ELR (cell line): ENCODE measurements around the gene KCNQ5.

Source experiments
- DNase-seq: peaks from one replicate; pipeline ENCODE4 v3.0.0-alpha.2; 2015; ENCODE audit warnings: low read depth

KCNQ5 gene

DNA sequence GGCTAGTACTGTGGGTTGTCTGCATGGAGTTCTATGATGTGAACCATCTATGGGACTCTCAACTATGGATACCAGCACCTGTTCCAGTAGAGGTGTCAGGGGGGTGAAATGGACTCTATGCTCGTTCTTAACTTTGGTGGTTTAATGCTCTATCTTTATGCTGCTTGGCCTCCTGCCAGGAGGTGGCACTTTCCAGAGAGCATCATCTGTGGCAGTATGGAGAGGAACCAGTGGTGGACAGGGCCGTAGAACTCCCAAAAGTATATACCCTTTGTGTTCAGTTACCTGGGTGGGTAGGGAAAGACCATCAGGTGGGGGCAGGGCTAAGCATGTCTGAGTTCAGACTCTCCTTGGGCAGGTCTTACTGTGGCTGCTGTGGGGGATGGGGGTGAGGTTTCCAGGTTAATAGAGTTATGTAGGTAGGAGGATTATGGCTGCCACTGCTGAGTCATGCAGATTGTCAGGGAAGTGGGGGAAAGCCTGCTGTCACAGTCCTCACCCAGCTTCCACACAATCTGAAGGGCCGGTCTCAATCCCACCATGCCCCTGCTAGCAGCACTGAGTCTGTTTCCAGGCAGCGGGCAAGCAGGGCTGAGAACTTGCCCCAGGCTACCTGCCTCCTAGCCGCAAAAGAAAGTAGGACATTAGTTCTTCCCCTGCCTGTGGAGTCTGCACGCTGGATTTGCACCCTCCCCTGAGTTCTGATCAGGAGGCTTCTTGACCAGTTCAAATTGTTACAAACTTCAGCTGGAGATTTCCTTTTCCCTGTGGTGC is 284.0 kb downstream of the KCNQ5 start:
- no peak for DNase-seq

GRCh38 chr6:72911463-72912155 is 289.7 kb downstream of the KCNQ5 start:
- DNase-seq: no peak

- DNase-seq: no peak
Measured at GRCh38 chr6:72913797-72914196, 291.9 kb downstream of the KCNQ5 start.

DNA sequence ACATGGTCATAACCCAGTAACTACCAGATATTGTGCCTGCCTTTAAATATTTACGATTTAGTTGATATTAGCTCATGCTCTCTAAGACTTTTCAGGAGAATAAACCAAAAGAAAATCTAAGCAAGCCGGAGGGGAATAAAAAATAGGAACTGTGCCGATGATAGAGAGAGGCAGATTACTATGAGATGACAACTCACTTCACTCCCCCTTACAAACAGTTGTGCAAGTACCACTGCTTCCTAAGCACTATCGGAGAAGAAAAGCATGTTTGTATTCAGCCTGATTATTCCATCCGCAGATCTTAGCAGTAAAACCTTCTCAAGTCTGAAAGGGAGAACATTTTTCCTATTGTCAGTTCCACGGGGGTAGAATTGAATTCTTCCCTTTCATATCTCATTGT is 294.4 kb downstream of the KCNQ5 start:
- no peak for DNase-seq

- no peak for DNase-seq
Measured at GRCh38 chr6:72916906-72917305, 295.0 kb downstream of the KCNQ5 start.

- peak; percentile 14 for DNase-seq
Measured at GRCh38 chr6:72922401-72922800, 300.5 kb downstream of the KCNQ5 start.

DNA sequence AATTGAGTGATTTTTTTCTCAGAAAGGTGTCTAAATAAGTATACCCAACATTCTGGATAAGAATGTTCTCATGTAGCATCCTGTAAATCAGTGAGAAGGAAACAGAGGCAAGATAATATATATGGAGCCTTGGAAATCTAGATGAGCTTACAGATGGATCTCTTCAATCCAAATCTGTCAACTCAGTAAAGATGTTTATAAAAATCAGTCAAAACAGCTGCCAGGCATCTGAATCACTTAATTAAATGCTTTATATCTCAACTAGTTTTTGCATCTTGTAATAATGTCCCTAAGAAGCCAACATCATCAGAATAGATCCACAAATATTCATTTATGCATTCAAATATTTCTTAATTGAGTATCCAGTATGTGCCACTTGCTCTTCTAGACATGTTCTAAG is 303.3 kb downstream of the KCNQ5 start:
- DNase-seq: no peak

GRCh38 chr6:72930556-72931132 is 308.8 kb downstream of the KCNQ5 start:
- DNase-seq: no peak

- DNase-seq: no peak
Measured at GRCh38 chr6:72931325-72931887, 309.5 kb downstream of the KCNQ5 start.

DNA sequence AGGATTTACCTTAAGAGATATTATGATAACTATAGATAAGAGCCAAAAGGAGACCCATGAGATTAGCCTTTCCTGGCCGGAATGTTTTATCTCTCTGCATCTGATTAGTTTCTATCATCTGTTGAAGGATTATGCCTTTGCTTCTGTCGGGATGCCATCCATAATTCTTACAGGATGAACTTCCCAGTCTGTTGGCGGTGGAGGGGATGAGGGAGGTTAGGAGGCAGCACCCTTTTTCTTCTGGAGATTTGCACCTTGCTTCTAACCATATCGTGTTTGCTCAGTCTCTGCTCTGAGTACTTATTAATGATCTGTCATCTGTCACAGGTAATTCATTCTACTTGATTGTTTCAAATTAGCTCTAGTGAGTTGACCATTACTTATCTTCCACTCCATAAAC is 311.4 kb downstream of the KCNQ5 start:
- no peak for DNase-seq

- DNase-seq: peak; percentile 14
Measured at GRCh38 chr6:72936766-72937559, 315.1 kb downstream of the KCNQ5 start.

DNA sequence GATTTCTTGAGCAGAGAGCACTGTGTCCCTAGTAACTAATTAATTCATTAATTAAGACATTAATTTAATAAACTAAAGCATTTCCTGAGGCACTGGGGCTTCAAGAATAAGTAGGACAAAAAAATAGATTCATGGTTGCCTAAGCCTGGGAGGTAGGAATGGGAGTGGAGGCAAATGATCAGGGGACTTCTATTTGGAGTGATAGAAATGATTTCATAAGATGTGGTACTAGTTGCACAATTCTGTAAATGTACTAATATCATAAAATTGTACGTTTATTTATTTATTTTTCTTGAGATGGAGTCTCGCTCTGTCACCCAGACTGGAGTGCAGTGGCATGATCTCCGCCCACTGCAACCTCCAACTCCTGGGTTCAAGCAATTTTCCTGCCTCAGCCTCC is 316.2 kb downstream of the KCNQ5 start:
- DNase-seq: no peak

- DNase-seq: no peak
Measured at GRCh38 chr6:72939004-72939403, 317.1 kb downstream of the KCNQ5 start.

GRCh38 chr6:72940265-72940664 is 318.4 kb downstream of the KCNQ5 start:
- DNase-seq: peak; percentile 14

DNA sequence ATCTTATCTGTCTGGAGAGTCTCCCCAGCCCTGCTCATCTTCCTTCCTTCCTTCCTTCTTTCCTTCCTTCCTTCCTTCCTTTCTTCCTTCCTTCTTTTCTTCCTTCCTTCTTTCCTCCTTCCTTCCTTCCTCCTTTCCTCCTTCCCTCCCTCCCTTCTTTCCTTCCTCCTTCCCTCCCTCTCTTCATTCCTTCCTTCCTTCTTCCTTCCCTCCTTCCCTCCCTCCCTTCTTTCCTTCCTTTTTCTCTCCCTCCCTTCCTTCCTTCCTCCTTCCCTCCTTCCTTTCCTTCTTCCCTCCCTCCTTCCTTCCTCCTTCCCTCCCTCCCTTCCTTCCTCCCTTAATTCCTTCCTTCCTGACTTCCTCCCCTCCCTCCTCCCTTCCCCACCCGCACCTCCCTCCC is 319.4 kb downstream of the KCNQ5 start:
- no peak for DNase-seq

GRCh38 chr6:72941751-72942150 is 319.9 kb downstream of the KCNQ5 start:
- DNase-seq: no peak

- no peak for DNase-seq
Measured at GRCh38 chr6:72943699-72944098, 321.8 kb downstream of the KCNQ5 start.

DNA sequence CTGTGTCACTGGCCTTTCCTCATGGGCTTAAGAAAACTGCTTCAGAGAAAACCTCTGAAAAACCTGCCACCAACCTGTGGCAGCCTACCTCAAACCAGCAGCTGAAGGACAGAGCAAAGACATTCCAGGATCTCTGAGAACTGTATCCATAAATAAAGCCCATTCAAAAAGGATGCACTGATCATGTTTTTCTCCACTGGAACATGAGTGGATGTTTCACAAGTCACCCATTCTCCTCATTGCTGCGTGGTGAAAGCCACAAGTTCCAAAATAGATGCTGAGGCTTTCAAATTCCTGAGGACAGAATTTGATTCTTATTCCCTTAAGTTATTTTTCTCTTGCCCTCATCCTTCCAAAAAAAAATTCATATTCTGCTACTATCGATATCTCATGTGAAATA is 322.8 kb downstream of the KCNQ5 start:
- no peak for DNase-seq

DNA sequence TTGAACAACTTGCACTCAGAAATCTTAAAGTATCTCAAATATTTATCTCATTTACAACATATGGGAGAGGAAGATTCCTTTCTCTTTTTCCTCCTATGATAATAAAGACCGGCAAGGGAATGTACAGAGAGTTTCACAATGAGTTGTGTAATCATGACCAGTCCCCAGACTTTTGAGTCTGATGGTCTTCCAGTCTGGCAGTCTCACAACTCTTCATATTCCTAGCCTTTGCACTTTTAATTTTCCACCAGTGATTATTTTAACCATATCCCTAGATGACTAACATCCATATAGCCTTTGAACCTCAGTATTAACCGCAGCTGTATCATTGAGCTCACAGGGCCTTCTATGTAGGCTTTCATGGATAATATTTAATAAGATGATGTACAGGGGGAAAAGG is 324.9 kb downstream of the KCNQ5 start:
- peak; percentile 49 for DNase-seq

- DNase-seq: no peak
Measured at GRCh38 chr6:72947534-72947933, 325.7 kb downstream of the KCNQ5 start.

GRCh38 chr6:72948153-72948552 is 326.3 kb downstream of the KCNQ5 start:
- no peak for DNase-seq
